Liver (tissue), 9 donors: ENCODE measurements around the gene F8. TPM values are rescaled to one million over a fixed set of nuclear protein-coding genes. Genes with fewer than 3 reads are reported as not detected.
"Not testable (repeated sequence)": the region's sequence is repeated elsewhere in the genome, so short reads cannot be mapped to it uniquely, and the experiment has no call there.

Experiments
- DNase-seq: peaks from one replicate; pipeline ENCODE4 v3.0.0-alpha.2; 2017; ENCODE audit warnings: low spot score
- H3K27ac ChIP-seq, 2 donors: one replicate each; pipeline ENCODE4 v1.7.0; 2013; ENCODE audit warnings: inconsistent platforms in 2 of 2, low read length in 2 of 2, control low read depth in 1 of 2, low read depth in 1 of 2, mild to moderate bottlenecking in 1 of 2
- H3K27me3 ChIP-seq, 4 donors: one replicate each; pipeline versions ENCODE4 v1.6.1 to v1.7.0; 2013; ENCODE audit warnings: low read length in 3 of 4, inconsistent platforms in 1 of 4, mild to moderate bottlenecking in 1 of 4, moderate library complexity in 1 of 4; ENCODE audit not compliant: control insufficient read depth in 4 of 4, insufficient read depth in 4 of 4
- H3K36me3 ChIP-seq, 4 donors: one replicate each; pipeline versions ENCODE4 v1.6.1 to v1.7.0; 2013; ENCODE audit warnings: low read length in 3 of 4, mild to moderate bottlenecking in 3 of 4, low read depth in 1 of 4, moderate library complexity in 1 of 4; ENCODE audit not compliant: control insufficient read depth in 4 of 4, insufficient read depth in 3 of 4
- H3K4me1 ChIP-seq, 4 donors: one replicate each; pipeline versions ENCODE4 v1.6.1 to v1.7.0; 2013; ENCODE audit warnings: low read length in 3 of 4, mild to moderate bottlenecking in 3 of 4, moderate library complexity in 1 of 4; ENCODE audit not compliant: control insufficient read depth in 4 of 4, insufficient read depth in 4 of 4
- H3K4me3 ChIP-seq, 3 donors: one replicate each; pipeline versions ENCODE4 v1.6.1 to v1.7.0; 2013; ENCODE audit warnings: low read length in 3 of 3, control low read depth in 1 of 3, low read depth in 1 of 3, mild to moderate bottlenecking in 1 of 3
- H3K9ac ChIP-seq, 2 donors: one replicate each; pipeline ENCODE4 v1.7.0; 2013; ENCODE audit warnings: low read length in 2 of 2, mild to moderate bottlenecking in 2 of 2, moderate library complexity in 2 of 2, control low read depth in 1 of 2, low read depth in 1 of 2
- H3K9me3 ChIP-seq, 4 donors: one replicate each; pipeline versions ENCODE4 v1.6.1 to v1.7.0; 2013; ENCODE audit warnings: low read length in 3 of 4; ENCODE audit not compliant: control insufficient read depth in 4 of 4
- ATF3 ChIP-seq: IDR thresholded peaks from 2 replicates; pipeline ENCODE4 v1.6.1; 2016; ENCODE audit warnings: antibody characterized with exemption
- CTCF ChIP-seq: fragments of 150-350 bp; IDR thresholded peaks from 2 replicates; pipeline ENCODE4 v1.5.1; 2017; ENCODE audit warnings: improper control_type of control experiment, low read depth, low read length; ENCODE audit not compliant: missing input control
- EGR1 ChIP-seq, 2 donors: IDR thresholded peaks; 2 replicates each; pipeline ENCODE4 v1.6.1; 2016 to 2018; ENCODE audit warnings: antibody characterized with exemption in 2 of 2, low read depth in 2 of 2
- FOXA1 ChIP-seq: IDR thresholded peaks from 2 replicates; pipeline ENCODE4 v1.6.1; 2016; ENCODE audit warnings: antibody characterized with exemption
- FOXA2 ChIP-seq: IDR thresholded peaks from 2 replicates; pipeline ENCODE4 v1.6.1; 2016; ENCODE audit warnings: antibody characterized with exemption
- GABPA ChIP-seq, 2 donors: IDR thresholded peaks in 1 of 2; conservative IDR thresholded peaks in 1 of 2; 2 replicates each; pipeline ENCODE4 v1.6.1; 2016; ENCODE audit warnings: antibody characterized with exemption in 2 of 2, mild to moderate bottlenecking in 1 of 2, moderate library complexity in 1 of 2
- HNF4A ChIP-seq, 2 donors: conservative IDR thresholded peaks; 2 replicates each; pipeline ENCODE4 v1.6.1; 2016; ENCODE audit warnings: antibody characterized with exemption in 2 of 2, mild to moderate bottlenecking in 2 of 2
- HNF4G ChIP-seq: IDR thresholded peaks from 2 replicates; pipeline ENCODE4 v1.6.1; 2016; ENCODE audit warnings: antibody characterized with exemption
- JUND ChIP-seq, 2 donors: IDR thresholded peaks; 2 replicates each; pipeline ENCODE4 v1.6.1; 2016; ENCODE audit warnings: antibody characterized with exemption in 2 of 2
- MAX ChIP-seq: IDR thresholded peaks from 2 replicates; pipeline ENCODE4 v1.6.1; 2016; ENCODE audit warnings: antibody characterized with exemption
- NR2F2 ChIP-seq: IDR thresholded peaks from 2 replicates; pipeline ENCODE4 v1.6.1; 2016; ENCODE audit warnings: antibody characterized with exemption
- RAD21 ChIP-seq, 2 donors: IDR thresholded peaks; 2 replicates each; pipeline ENCODE4 v1.6.1; 2016; ENCODE audit warnings: antibody characterized with exemption in 2 of 2, mild to moderate bottlenecking in 2 of 2
- REST ChIP-seq: IDR thresholded peaks from 2 replicates; pipeline ENCODE4 v1.6.1; 2016; ENCODE audit warnings: antibody characterized with exemption, mild to moderate bottlenecking
- RXRA ChIP-seq, 2 donors: IDR thresholded peaks; 2 replicates each; pipeline ENCODE4 v1.6.1; 2017 to 2018; ENCODE audit warnings: antibody characterized with exemption in 2 of 2, mild to moderate bottlenecking in 1 of 2
- SP1 ChIP-seq: IDR thresholded peaks from 2 replicates; pipeline ENCODE4 v1.6.1; 2018; ENCODE audit warnings: antibody characterized with exemption, mild to moderate bottlenecking
- TAF1 ChIP-seq: conservative IDR thresholded peaks from 2 replicates; pipeline ENCODE4 v1.6.1; 2016; ENCODE audit warnings: antibody characterized with exemption, mild to moderate bottlenecking
- YY1 ChIP-seq: IDR thresholded peaks from 2 replicates; pipeline ENCODE4 v1.6.1; 2016; ENCODE audit warnings: antibody characterized with exemption, mild to moderate bottlenecking
- WGBS: extraction: QIAGEN DNeasy Blood & Tissue Kit; methylation state at CpG from one replicate; pipeline ENCODE4 v1.1.7; 2013; 5-methylcytosine and 5-hydroxymethylcytosine counted together
- polyA plus RNA-seq, 2 donors: library from polyadenylated mRNA; stranded (reverse) in 1 of 2; unstranded in 1 of 2; fragments of 200-250 nt in 1 of 2; fragments of >200 nt in 1 of 2; fragmentation: Nextera tagmentation in 1 of 2; extraction: Ambion mirVana in 1 of 2; gene quantifications; one replicate each; pipeline versions ENCODE4 v1.2.1 to v1.2.3, GENCODE V29; 2013 to 2015
- total RNA-seq, 2 donors: library from RNA; depleted of rRNA; stranded (reverse); fragments of >200 nt; gene quantifications; one replicate each; pipeline ENCODE4 v1.2.3, GENCODE V29; 2014
- TF ChIP-seq, protein P1 (sequence below): IDR thresholded peaks from 2 replicates; pipeline ENCODE4 v1.6.1; 2016; ENCODE audit warnings: antibody characterized with exemption
- donor health status: healthy.
- donor health status: healthy.
- donor health status: healthy.
- donor health status: healthy.
- donor health status: healthy.

F8 gene
- total and polyA plus RNA-seq, 4 donors: 8.0 to 22.3 (median 13.8) TPM

GRCh38 chrX:155020591-155020990 lies 1.9 kb downstream of the F8 start:
- Histone ChIP-seq H3K4me1 (no peaks in the 10 kb centered on the region), H3K9ac (no peak overlapping the region), H3K36me3 (no peaks in the 10 kb centered on the region), H3K27ac (no peak overlapping the region), H3K4me3 (no peak overlapping the region), H3K9me3 (no peaks in the 10 kb centered on the region), H3K27me3 (no peaks in the 10 kb centered on the region)
- 84% methylated on average over 3 of the region's 3 CpGs for WGBS
- TF ChIP-seq HNF4G (no peak), MAX (no peak)
- TF ChIP-seq, protein P1, sequence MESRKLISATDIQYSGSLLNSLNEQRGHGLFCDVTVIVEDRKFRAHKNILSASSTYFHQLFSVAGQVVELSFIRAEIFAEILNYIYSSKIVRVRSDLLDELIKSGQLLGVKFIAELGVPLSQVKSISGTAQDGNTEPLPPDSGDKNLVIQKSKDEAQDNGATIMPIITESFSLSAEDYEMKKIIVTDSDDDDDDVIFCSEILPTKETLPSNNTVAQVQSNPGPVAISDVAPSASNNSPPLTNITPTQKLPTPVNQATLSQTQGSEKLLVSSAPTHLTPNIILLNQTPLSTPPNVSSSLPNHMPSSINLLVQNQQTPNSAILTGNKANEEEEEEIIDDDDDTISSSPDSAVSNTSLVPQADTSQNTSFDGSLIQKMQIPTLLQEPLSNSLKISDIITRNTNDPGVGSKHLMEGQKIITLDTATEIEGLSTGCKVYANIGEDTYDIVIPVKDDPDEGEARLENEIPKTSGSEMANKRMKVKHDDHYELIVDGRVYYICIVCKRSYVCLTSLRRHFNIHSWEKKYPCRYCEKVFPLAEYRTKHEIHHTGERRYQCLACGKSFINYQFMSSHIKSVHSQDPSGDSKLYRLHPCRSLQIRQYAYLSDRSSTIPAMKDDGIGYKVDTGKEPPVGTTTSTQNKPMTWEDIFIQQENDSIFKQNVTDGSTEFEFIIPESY: no peak
- DNase-seq: no peak

DNA sequence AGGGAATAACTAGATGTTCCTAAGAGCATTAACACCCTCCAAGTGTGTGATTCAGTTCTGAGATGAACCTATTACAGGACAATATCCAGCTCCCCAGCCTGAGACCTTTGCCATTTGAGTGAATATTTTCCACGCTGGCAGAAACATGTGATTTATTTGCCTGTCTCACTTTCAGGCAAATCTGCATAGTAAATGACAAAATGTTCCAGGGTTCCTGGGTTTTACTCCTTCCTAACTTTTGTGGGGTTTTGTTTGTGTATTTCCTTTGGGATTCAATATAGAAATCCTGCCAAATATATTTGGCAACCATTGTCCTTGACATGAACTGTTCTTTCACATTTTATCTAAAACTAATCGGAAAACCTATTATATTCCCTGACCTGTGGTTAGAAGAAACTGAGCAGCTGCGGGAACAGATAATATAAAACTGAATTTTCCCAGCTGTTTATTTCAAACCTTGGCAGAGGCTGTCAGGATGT lies 12.5 kb downstream of the F8 start:
- WGBS: 21% methylated on average over 3 of the region's 3 CpGs
- no peak overlapping the region for H3K9ac ChIP-seq
- no peaks in the 10 kb centered on the region for H3K36me3 ChIP-seq
- TF ChIP-seq JUND (IDR thresholded peaks at IDR 0.05): peak in 1 of 2 donors; percentile 43
- TF ChIP-seq, protein P1: no peak
- peak; percentile 81 for TF ChIP-seq NR2F2
- peak; percentile 31 to 67 for TF ChIP-seq HNF4A (conservative IDR thresholded peaks at IDR 0.05)
- peak; percentile 62 for TF ChIP-seq MAX
- TF ChIP-seq FOXA1: no peak
- TF ChIP-seq CTCF: no peak
- TF ChIP-seq GABPA (IDR thresholded peaks at IDR 0.05 in 1 of 2, conservative IDR thresholded peaks at IDR 0.05 in 1 of 2): peak in 1 of 2 donors; percentile 45
- TF ChIP-seq YY1: peak; percentile 48
- no peak for TF ChIP-seq FOXA2
- TF ChIP-seq EGR1 (IDR thresholded peaks at IDR 0.05; ENCODE audit: low read depth in 2 of 2): peak in 1 of 2 donors; percentile 79
- no peak for TF ChIP-seq ATF3
- TF ChIP-seq SP1: peak; percentile 69
- no peak for TF ChIP-seq TAF1
- peak; percentile 28 for TF ChIP-seq HNF4G
- TF ChIP-seq REST: peak; percentile 42
- peak; percentile 51 to 68 for TF ChIP-seq RXRA (IDR thresholded peaks at IDR 0.05)
- TF ChIP-seq RAD21 (IDR thresholded peaks at IDR 0.05): peak in 1 of 2 donors; percentile 17
- no peaks in the 10 kb centered on the region for H3K27me3 ChIP-seq
- no peak overlapping the region for H3K4me3 ChIP-seq
- H3K9me3 ChIP-seq: no peaks in the 10 kb centered on the region
- H3K4me1 ChIP-seq: peaks cover 10 to 19% (median 15%) of the 10 kb centered on the region in 4 donors
- DNase-seq: no peak
- H3K27ac ChIP-seq: peak overlapping the region; percentile 36 to 64

GRCh38 chrX:155008578-155008977 lies 13.9 kb downstream of the F8 start:
- H3K4me3 ChIP-seq, H3K9me3 ChIP-seq, H3K27ac ChIP-seq, H3K9ac ChIP-seq, H3K27me3 ChIP-seq, DNase-seq, H3K36me3 ChIP-seq: not testable (repeated sequence)
- WGBS: 98% methylated on average over 4 of the region's 12 CpGs
- peaks cover 10 to 23% (median 15%) of the 10 kb centered on the region in 4 donors for H3K4me1 ChIP-seq
